ENCODE data around the gene OLFM2.

GRCh38 chr19:9839415-9839814 is 96.9 kb downstream of the OLFM2 start:
- no peak for TF ChIP-seq EZH2phosphoT487 (IDR thresholded peaks at IDR 0.05; ENCODE audit: low read depth)
- TF ChIP-seq CTCF (IDR thresholded peaks at IDR 0.05; ENCODE audit: low read depth, low read length), result no peak
